ENCODE measurements around the gene ATP6V1G1. TPM values are rescaled to one million over a fixed set of nuclear protein-coding genes. Genes with fewer than 3 reads are reported as not detected.

Gene ATP6V1G1
- total and polyA plus RNA-seq, 2 of the 13 experiments (the other 11 are each of a cell fraction or from before 2014, with no cell fraction given), result 108 to 158 TPM

- in situ Hi-C loops (cut with HindIII; ENCODE audit: extremely low pct_ligation_motif_present, low pct_unique_long_range_greater_than_20kb) (no loop called here), intact Hi-C loops (cut with micrococcal nuclease; ENCODE audit: unreplicated experiment) (no loop called here)
- Histone ChIP-seq H3K9me3 (ENCODE audit: low read length) (no peaks in the 10 kb centered on the region), H3K4me3 (replicated peaks in 1 of 3; ENCODE audit: insufficient read depth in 1 of 3, low read depth in 2 of 3, low read length in 3 of 3) (no peak overlapping the region), H3K79me2 (ENCODE audit: insufficient read depth, low read length) (no peaks in the 10 kb centered on the region), H3K36me3 (replicated peaks in 1 of 2; ENCODE audit: control insufficient read depth in 1 of 2, insufficient read depth in 2 of 2, low read length in 2 of 2) (no peaks in the 10 kb centered on the region), H3K4me2 (ENCODE audit: low read depth, low read length) (no peak overlapping the region), H4K20me1 (ENCODE audit: insufficient read depth, low read length) (no peaks in the 10 kb centered on the region), H3K27me3 (ENCODE audit: control insufficient read depth in 1 of 2, insufficient read depth in 2 of 2, low read length in 2 of 2) (peaks cover 0 to 1% of the 10 kb centered on the region in 2 experiments; a peak in 1 of 5 replicates), H3K27ac (ENCODE audit: extremely low read length, insufficient read depth, low read length) (no peak overlapping the region), H2AFZ (ENCODE audit: low read length) (no peak overlapping the region), H3K9ac (ENCODE audit: insufficient read depth, low read depth, low read length) (no peak overlapping the region), H3K4me1 (ENCODE audit: insufficient read depth, low read length) (no peaks in the 10 kb centered on the region)
- BruUV-seq (replicated peaks), result no TSS peak
- POLR2A ChIA-PET, result interaction anchor here (1.2 kb wide), 1 partner anchor 35 kb away, joined by 10 read pairs; the partner anchor contains the start of gene ATP6V1G1
- ATAC-seq (peak; percentile 92), DNase-seq (ENCODE audit: low spot score) (peak; percentile 69), FAIRE-seq (no peak)
- CTCF ChIA-PET (ENCODE audit: low intra/inter-chr PET ratio, low total read pairs), result interaction anchor here (0.6 kb wide), 1 partner anchor 58 kb away, joined by 3 read pairs; no protein-coding TSS in a partner anchor
- TF ChIP-seq ESRRA (CRISPR knock-in tag; IDR thresholded peaks at IDR 0.05; ENCODE audit: low read depth) (no peak), ZNF552 (CRISPR knock-in tag; IDR thresholded peaks at IDR 0.05; ENCODE audit: borderline replicate concordance) (no peak), MAZ (IDR thresholded peaks at IDR 0.05; ENCODE audit: borderline replicate concordance, low read depth, low read length) (no peak), MAZ (CRISPR knock-in tag; IDR thresholded peaks at IDR 0.05; ENCODE audit: low read depth) (no peak), MIER2 (CRISPR knock-in tag; IDR thresholded peaks at IDR 0.05) (no peak), MAFK (conservative IDR thresholded peaks at IDR 0.05 in 1 of 2, IDR thresholded peaks at IDR 0.05 in 1 of 2; ENCODE audit: low read length in 2 of 2) (0 out of 4 replicates have a peak, but pooled peaks of 1 of the 2 experiments have one; percentile 11), HCFC1 (IDR thresholded peaks at IDR 0.05; ENCODE audit: low read depth, low read length) (no peak), FOSL2 (CRISPR knock-in tag; IDR thresholded peaks at IDR 0.05) (peak; percentile 89), ZBTB44 (CRISPR knock-in tag; IDR thresholded peaks at IDR 0.05) (no peak), CTCF (CRISPR knock-in tag; IDR thresholded peaks at IDR 0.05) (no peak), THRA (CRISPR knock-in tag; IDR thresholded peaks at IDR 0.05; ENCODE audit: borderline replicate concordance) (no peak), SOX13 (IDR thresholded peaks at IDR 0.05) (no peak), SOX13 (CRISPR knock-in tag; conservative IDR thresholded peaks at IDR 0.05 in 1 of 2, IDR thresholded peaks at IDR 0.05 in 1 of 2) (no peak), ATF6 (CRISPR knock-in tag; conservative IDR thresholded peaks at IDR 0.05) (no peak)
- 27% methylated on average over 6 of the region's 6 CpGs for WGBS (ENCODE audit: low lambda C conversion rate)
Measured at GRCh38 chr9:114551750-114552685, 35.6 kb upstream of the ATP6V1G1 start.
